GOT3 (cell line): ENCODE measurements around the gene DOCK3.
"Not testable (repeated sequence)": the region's sequence is repeated elsewhere in the genome, so short reads cannot be mapped to it uniquely, and the experiment has no call there.

ENCODE experiments used
- DNase-seq: peaks from one replicate; lab custom pipeline; 2025; ENCODE audit warnings: mixed read lengths; lab: John Stamatoyannopoulos, UW

The DOCK3 gene

GRCh38 chr3:51361746-51362145, 687.0 kb downstream of the DOCK3 start:
- no peak for DNase-seq

GRCh38 chr3:51362476-51362875, 687.7 kb downstream of the DOCK3 start:
- no peak for DNase-seq

GRCh38 chr3:51368276-51368675, 693.5 kb downstream of the DOCK3 start:
- DNase-seq, result not testable (repeated sequence)

DNA sequence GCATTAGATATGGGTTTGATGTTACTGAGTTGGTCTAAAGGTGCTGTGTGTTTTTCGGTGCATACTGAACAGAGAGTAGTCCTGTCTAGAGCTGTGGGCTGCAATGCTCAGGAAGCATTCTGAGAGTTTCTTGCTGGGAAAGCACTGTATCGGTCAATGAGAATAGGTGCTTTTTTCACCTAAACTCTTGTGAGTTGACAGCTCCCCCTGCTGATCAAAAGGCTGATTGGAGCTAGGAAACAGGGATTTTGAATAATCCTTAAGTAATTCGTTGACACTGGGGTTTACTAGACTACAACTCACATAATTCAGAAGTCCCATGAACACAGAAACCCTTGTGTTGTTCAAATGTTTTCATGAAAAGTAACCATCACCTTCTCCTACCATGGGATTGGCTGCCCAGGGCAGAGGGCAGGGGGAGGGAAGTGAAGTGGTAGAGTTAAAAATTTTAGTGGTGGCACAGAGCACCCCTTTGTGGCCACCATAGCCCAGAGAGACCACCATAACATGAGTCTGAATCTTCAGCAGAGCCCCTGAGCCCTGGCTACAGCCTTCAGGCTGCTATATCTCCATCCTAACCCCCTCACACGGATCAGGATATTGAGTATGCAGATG, 697.3 kb downstream of the DOCK3 start:
- DNase-seq, result no peak

- no peak for DNase-seq
These were observed 699.1 kb downstream of the DOCK3 start for GRCh38 chr3:51373658-51374421.

DNA sequence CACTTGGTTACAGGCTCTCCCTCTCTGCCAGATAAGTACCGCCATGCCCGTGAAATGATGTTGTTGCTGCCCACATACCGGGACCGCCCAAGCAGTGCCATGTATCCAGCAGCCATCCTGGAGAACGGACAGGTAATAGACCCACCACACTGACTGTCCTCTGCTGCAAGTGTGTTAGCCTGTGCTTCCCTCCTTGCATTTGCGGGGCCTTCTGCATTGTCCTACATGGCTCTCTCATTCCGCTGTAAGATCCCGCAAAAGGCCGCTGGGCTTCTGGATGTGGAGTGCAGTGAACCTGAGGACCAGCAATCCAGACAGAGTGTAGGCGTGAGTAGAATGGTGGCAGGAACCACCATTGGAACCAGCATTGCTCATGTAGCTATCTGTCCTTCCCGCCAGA, 699.7 kb downstream of the DOCK3 start:
- DNase-seq, result no peak

- DNase-seq, result no peak
These were observed 700.4 kb downstream of the DOCK3 start for GRCh38 chr3:51375136-51375535.

- DNase-seq, result no peak
These were observed 700.8 kb downstream of the DOCK3 start for GRCh38 chr3:51375571-51375970.

GRCh38 chr3:51378065-51378464, 703.3 kb downstream of the DOCK3 start:
- DNase-seq, result no peak

DNA sequence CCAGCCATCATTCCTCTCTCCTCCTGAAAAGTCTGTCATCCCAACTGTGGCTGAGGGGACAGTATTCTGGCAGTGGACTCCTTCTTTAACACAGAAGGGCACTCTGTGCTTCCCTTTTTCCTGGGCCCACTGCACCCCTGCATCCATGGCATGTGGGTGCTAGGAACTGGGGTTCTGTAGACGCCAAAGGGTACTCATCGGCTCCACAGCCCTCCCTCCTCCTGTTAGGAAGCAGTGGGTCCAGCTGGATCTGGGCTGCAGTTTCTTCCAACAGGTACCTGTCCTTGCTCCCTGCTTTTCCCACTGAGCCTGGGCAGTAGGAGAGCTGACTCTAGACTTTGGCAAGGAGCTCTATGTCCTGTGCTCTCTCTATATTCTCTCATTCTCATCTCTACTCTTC, 704.0 kb downstream of the DOCK3 start:
- DNase-seq, result no peak

DNA sequence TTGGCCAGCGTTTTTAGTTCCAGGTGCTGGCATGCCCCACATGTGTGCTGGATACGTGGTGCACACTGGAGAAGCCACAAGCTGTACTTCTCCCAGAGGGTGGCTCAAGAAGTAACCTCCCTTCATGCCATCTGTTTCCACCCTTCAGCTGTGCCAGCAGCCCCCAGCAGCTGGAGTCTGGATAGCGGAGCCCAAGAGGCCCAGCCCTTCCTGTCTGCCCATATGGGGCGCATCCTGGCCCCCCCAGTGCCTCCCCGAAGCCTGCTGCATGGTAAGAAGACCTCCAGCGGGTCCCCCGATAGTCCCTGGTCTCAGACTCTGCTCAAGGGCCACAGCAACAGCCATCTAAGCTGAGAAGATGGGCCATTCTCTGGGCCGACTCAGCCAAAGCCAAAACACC, 704.6 kb downstream of the DOCK3 start:
- no peak for DNase-seq

DNA sequence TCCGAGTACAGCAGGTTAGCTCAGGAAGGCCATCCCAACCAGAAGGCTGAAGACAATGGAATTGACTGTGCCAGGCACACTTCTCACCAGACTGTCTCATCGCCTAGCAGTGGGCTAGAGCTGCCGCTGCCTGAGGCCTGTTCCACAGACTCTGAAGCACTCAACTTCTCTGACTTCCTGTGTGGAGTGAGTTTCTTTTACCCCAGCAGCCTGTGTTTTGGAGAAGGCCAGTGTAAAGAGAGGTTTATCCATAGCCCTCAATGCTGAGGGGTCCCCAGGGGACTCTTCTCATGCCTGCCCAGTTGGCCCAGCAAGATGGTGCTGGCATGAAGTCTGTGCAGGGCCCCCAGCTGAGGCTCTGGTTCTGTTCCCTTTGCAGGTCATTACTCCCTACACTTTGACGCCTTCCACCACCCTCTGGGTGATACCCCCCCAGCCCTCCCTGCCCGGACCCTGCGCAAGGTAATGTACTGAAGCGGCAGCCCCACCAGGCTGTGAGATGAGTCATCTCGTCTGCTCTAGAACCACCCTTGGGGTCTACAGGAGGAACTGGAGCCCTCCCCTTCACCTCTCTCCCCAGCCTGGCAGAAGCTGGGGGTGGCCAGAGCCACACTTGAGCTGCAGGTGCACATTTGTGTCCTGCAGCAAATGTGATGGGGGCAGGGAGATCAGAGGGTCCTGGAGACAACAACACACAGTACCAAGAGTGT, 705.2 kb downstream of the DOCK3 start:
- no peak for DNase-seq

DNA sequence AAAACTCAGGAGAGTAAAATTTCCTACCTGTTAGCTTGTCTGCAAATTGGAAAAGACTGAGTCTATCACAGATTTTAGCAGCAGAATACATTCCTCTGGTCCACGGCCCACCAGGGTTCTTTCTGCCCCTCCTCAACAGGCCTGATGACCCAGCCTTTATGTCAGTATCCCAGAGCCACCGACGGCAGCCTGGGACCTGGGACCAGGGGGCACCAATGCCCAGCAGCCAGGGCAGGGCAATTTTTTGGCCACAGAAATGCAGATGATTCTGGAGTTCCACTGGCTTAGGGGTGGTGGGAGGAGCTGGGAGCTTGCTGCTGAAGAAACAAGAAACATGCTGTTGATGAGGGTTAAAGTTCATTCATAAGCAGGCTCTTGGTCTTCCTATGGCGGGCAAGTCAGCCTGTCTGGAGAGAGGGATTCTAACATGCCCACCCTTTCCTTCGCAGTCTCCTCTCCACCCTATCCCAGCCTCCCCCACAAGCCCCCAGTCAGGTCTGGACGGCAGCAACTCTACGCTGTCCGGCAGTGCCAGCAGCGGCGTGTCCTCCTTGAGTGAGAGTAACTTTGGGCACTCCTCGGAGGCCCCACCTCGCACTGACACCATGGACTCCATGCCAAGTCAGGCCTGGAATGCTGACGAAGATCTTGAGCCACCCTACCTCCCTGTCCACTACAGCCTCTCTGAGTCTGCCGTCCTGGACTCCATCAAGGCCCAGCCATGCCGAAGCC, 706.0 kb downstream of the DOCK3 start:
- DNase-seq, result no peak

DNA sequence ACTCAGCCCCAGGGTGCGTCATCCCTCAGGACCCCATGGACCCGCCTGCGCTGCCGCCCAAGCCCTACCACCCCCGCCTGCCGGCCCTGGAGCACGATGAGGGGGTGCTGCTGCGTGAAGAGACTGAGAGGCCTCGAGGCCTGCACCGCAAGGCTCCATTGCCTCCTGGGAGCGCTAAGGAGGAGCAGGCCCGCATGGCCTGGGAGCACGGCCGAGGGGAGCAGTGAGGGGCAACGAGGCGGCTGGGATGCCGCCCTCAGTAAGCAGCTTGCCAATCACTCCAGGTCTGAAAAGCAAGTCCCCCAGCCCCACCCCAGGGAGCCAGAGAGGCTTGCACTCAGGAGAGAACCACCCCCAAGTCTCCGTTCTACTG, 706.6 kb downstream of the DOCK3 start:
- DNase-seq, result no peak

DNA sequence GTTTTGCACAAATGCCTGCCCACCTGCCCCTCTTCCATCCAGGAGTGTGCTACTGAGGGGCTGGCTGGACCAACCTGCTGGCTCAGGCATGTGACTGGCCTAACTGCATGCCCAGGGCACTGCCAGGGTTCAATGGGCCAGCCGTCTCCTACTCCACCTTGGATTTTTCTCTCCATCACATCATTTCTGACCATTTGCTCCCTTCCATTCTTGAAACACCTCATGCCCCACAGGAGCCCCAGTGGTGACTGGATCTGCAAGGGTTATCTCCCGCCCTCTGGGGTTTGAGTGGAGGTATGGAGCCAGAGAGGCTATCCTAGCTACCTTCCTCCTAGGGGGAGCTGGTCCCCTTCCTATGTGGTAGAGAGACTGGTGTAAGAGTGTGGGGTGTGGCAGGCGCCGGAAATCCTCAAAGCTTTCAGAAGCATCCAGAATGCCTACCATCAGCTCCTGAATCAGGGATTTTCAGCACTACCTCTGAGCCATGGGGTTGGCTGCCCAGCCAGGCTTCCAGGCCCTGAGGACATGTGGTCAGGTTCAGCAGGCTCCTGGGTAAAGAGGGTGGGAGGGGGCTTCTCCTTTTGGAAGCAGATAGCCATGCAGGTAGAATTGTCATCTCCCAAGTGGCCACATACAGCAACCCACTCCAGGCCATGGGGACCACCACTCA, 707.5 kb downstream of the DOCK3 start:
- no peak for DNase-seq

DNA sequence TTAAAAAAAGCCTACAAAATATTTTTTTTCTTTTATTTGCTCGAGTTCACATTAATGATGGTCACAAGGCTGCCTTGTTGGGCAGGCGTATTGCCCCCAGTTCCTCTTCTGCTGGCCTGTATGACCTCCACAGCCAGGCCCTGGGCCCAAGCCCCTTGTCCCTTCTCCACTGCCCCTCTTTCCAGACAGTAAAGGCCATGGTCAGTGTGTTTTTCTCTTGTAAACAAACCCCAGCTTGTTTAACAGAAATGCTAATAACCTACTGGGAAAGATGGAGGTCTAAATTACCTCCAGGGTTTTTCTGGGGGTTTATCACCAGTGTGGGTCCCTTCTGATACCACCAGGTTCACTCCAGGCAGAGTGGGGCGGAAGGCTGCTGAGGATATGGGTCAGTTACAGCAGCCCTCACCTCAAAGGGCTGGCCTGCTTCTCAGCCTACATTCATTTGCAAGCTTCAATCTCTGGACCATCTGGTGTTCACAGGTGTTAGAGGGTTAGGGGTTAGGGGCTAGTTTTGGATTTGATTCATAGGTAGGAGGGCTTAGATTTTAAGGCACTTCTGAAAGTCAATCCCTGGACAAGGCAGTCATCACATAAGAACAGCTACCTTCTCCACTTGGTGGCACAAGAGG, 708.3 kb downstream of the DOCK3 start:
- DNase-seq, result no peak

DNA sequence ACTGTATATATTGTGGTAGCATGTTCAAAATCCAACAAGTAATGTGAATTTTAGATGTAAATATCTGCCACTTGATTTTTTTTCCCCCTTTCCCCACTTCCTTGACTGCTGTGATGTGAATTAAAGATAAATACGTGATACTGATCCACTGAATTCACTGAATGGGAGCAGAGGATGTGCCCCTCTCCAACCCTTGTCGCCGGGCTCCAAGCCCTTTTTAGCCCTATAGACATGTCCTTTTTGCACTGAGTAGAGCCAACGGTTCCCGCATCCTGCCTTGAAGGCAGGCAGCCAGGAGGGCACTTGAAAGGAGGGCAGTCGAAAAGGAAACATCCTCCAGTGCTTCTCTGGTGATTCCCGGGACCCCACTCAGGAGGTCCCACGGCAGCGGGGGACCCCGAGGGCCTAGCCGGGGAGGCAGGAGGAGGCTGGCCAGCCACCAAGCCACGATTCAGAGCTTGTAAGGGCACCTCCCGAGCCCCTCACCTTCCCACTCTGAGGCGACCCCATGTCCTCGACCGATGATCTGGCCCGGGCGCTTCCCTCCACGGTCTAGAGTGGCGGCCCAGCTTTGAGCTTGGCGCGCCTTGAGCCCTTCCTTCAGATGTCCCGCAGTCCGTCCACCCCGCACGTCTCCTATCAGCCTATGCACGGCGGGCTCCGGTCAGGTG, 709.5 kb downstream of the DOCK3 start:
- DNase-seq, result no peak

GRCh38 chr3:51384726-51385473, 710.2 kb downstream of the DOCK3 start, which contains the start of gene MANF:
Gene MANF (plus strand): TSS chr3:51385291. CDS start chr3:51385343, 52 bp downstream.
- DNase-seq, result peak; percentile 86

DNA sequence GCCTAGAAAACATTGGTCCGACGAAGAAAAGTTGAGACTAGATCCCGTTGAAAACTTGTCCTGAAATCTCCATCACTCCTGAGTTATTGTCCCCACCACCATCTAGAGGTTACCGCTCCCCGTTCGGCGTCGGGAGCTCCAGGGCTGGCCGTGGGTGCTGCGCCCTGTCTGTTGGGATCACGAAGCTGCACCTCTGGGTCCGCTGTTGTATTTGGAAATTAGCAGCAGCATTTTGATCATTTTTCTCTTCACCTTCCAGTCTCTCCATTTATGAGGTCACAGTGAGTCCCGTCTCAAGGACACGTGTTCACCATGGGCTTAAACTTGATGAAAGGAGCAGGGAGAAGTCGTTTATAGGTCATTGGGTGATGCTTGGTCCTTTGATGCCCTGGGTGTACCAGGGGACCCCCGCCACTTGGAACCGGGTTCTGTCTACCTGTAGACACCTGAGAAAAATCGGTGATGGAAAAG, 710.9 kb downstream of the DOCK3 start:
- DNase-seq, result no peak
